Thyroid gland (tissue), 4 donors: ENCODE measurements around the gene PRXL2A.

Experiments used
- CTCF ChIP-seq, 6 experiments: fragments of 200-600 bp in 3 of 6; fragments of 450-650 bp in 3 of 6; sonication (generic) in 3 of 6; IDR thresholded peaks; one replicate each; pipeline ENCODE4 v1.5.1; 2016 to 2019; ENCODE audit warnings: antibody characterized with exemption in 6 of 6, mild to moderate bottlenecking in 2 of 6, inconsistent platforms in 1 of 6, moderate library complexity in 1 of 6
- POLR2A ChIP-seq, 2 donors: fragments of 450-650 bp; IDR thresholded peaks; one replicate each; pipeline ENCODE4 v1.6.1; 2017; ENCODE audit warnings: antibody characterized with exemption in 2 of 2, mild to moderate bottlenecking in 2 of 2, moderate library complexity in 1 of 2

DNA sequence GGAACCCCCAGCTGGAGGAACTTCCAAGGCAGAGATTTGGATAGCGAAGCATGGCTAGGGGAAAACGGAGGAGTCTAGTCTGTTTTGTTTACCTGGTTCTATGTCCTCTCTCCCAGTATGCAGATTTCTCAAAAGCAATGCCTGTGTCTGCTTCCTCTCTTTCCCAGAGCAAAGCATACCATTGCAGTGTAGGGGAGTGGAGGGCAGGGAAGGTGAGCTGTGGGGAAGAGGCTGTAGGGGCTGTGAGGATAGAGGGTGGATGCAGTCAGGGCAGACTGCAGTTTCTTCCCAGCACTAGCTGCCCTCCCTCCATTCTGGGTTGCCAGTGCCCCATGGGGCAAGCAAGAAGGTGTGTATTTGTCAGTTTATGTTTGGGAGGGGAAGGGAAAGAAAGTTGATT is 28.9 kb downstream of the PRXL2A start:
- TF ChIP-seq POLR2A (IDR thresholded peaks at IDR 0.05) (no peak), CTCF (IDR thresholded peaks at IDR 0.05) (no peak)
